Measurements from ENCODE around the gene TTC23. TPM values are rescaled to one million over a fixed set of nuclear protein-coding genes. Genes with fewer than 3 reads are reported as not detected.

The TTC23 gene
- total RNA-seq, 1 experiment from 2014 or later, result 18.1 TPM

GRCh38 chr15:99103279-99103678 lies 146.1 kb downstream of the TTC23 start:
- DNase-seq (ENCODE audit: low read depth), result no peak
- in situ Hi-C loops (cut with HindIII; ENCODE audit: low pct_unique_long_range_greater_than_20kb, low sequenced_read_pairs), result no loop called here

- in situ Hi-C loops (cut with HindIII; ENCODE audit: low pct_unique_long_range_greater_than_20kb, low sequenced_read_pairs), result no loop called here
- no peak for DNase-seq (ENCODE audit: low read depth)
Observed at GRCh38 chr15:99102332-99103235, 146.8 kb downstream of the TTC23 start.

DNA sequence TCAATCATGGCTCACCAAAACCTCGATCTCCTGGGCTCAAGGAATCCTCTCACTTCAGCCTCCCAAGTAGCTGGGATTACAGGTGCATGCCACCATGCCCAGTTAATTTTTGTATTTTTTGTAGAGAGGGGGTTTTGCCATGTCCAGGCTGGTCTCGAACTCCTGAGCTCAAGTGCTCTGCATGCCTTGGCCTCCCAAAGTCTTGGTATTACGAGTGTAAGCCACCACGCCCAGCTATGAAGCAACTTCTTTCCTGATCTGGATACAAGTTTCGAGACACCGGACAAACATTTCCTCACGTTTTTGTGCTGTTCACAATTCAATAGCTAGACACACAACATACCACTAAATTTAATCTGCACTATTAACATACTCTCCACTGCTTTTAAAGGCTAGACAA lies 147.9 kb downstream of the TTC23 start:
- in situ Hi-C loops (cut with HindIII; ENCODE audit: low pct_unique_long_range_greater_than_20kb, low sequenced_read_pairs), result no loop called here
- DNase-seq (ENCODE audit: low read depth), result no peak

DNA sequence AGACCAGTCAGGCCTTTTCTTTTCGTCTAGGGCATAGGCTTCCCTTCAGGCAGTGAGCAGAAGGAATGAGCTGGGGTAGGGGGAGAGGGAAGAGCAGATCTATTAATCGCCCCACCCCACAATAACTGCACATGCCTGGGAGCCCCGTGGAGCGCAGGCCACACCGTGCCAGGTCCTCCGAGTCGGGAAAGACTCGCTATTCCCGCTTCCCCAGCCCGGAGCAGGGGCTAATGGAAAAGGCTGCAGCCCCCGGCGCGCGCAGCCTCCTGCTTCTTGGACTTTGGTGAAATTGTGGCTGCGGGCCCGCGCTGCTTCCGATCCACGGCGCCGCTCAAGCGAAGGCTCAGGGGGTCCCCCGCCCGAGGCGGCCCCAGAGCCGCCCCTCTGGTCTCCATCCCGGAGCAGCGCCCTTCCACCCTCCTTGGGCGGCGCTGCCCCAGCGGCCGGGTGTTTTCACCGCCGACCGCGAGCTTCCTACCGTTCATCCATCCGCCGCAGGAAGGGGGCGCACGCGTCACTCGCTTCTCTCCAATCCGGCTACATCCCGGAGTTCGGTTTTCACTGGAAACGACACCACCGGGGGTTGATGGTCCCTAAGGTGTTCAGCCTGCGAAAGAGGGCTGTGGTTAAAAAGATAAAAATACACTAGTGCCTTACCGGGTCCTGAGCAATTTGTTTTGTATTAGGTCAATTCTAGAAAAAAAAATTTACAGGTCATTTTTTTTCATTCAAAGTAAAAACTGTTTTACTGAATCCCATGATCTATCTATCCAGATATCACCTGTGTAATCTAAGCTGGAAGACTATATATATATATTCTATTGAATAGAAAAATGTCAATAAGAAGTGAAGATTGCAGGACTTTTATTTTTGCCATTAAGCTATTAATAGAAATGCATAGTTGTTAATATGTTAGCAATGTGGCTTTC lies 148.9 kb downstream of the TTC23 start:
- in situ Hi-C loops (cut with HindIII; ENCODE audit: low pct_unique_long_range_greater_than_20kb, low sequenced_read_pairs), result no loop called here
- DNase-seq (ENCODE audit: low read depth), result peak; percentile 61

GRCh38 chr15:99099661-99100060 lies 149.7 kb downstream of the TTC23 start:
- in situ Hi-C loops (cut with HindIII; ENCODE audit: low pct_unique_long_range_greater_than_20kb, low sequenced_read_pairs), result no loop called here
- no peak for DNase-seq (ENCODE audit: low read depth)

DNA sequence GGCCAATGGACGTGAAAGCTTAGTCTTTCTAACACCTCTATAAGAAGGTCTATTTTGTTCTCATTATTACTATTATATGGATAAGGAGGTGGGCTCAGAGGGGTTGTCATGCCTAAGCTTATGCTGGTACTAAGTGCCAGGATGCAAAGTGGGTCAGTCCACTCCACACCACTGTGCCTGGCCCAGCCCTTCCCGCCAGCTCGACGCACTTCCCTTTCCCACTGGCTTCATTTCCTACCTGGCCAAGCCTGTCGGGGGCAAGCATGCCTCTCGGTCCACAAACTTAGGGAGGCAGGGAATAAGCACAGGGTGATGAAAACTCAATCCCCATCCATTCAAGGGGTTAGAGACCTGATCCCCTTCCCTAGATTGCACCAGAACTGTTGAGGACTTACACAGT lies 150.4 kb downstream of the TTC23 start:
- no peak for DNase-seq (ENCODE audit: low read depth)
- in situ Hi-C loops (cut with HindIII; ENCODE audit: low pct_unique_long_range_greater_than_20kb, low sequenced_read_pairs), result no loop called here

DNA sequence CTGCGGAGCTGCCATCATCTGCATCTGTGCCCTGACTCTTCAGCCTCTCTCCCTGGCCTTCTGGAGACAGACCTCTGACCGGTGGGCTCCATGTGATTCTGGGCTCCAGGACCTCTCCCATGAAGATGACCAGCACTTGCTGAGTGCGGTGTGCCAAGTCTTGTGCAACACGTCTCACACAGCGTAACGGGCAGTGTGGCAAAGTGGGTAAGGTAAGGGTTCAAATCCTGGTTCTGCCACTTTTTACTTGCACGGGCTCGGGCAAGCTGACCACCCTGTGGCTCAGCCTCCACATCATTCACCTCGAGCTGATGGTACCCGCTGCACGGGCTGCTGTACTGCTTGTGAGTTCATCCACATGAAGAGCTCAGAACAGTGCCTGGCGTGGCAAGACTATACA lies 151.0 kb downstream of the TTC23 start:
- no peak for DNase-seq (ENCODE audit: low read depth)
- in situ Hi-C loops (cut with HindIII; ENCODE audit: low pct_unique_long_range_greater_than_20kb, low sequenced_read_pairs), result no loop called here

GRCh38 chr15:99097441-99098410 lies 151.7 kb downstream of the TTC23 start:
- no peak for DNase-seq (ENCODE audit: low read depth)
- in situ Hi-C loops (cut with HindIII; ENCODE audit: low pct_unique_long_range_greater_than_20kb, low sequenced_read_pairs), result no loop called here

- no peak for DNase-seq (ENCODE audit: low read depth)
- in situ Hi-C loops (cut with HindIII; ENCODE audit: low pct_unique_long_range_greater_than_20kb, low sequenced_read_pairs), result no loop called here
Observed at GRCh38 chr15:99096894-99097426, 152.4 kb downstream of the TTC23 start.

DNA sequence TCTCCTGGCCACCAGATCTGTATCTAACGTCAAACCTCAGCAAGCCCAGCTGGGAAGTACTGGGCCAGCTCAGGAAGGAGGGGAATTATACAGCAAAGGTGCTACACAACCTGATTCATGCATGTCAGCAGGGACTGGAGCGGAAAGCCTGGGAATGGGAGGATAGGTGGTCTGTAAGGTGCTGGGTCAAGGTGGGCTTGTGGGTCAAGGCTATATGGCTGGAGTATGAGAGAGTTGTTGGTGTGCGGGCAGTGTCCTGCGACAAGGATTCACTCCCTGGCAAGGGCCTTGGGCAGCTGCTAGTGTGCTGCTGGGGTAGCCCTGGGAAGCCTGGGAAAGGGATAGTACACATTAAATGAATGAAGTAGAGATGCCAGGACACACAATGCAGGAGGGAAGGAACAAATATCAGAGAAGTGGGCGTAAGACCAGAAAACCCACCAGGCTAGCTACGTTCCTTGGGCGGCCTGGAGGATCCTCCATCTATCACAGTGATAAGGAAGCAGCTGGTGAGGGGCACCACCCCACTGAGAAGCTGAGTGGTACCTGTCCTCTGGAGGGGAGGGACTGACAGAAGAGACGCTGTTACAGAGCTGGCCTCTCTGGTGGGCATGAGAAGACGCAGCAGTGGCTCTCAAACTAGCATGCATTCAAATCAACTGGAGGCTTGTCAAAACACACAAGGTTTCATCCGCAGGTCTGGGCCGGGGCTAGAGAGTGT lies 153.0 kb downstream of the TTC23 start:
- no peak for DNase-seq (ENCODE audit: low read depth)
- in situ Hi-C loops (cut with HindIII; ENCODE audit: low pct_unique_long_range_greater_than_20kb, low sequenced_read_pairs), result no loop called here

DNA sequence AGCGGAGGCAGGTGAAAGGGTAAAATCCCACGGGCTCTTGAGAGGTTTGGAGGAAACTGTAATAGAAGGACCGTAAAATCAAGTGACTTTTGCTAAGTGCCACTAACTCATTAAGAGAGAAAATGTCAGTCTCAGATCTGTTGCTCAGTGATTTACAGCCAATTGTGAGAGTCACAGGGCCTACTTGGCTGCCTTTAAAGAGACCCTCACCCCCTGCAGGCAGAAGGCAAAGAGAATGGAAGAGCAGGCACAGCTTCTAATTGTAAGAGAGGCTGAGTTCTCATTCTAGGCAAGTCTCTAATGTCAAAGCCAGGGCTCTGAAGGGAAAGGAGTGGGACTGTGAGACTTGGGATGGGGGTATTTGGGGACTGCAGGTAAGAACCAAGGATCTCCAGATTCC lies 153.8 kb downstream of the TTC23 start:
- in situ Hi-C loops (cut with HindIII; ENCODE audit: low pct_unique_long_range_greater_than_20kb, low sequenced_read_pairs), result no loop called here
- no peak for DNase-seq (ENCODE audit: low read depth)

- in situ Hi-C loops (cut with HindIII; ENCODE audit: low pct_unique_long_range_greater_than_20kb, low sequenced_read_pairs), result no loop called here
- no peak for DNase-seq (ENCODE audit: low read depth)
Observed at GRCh38 chr15:99092554-99093172, 156.7 kb downstream of the TTC23 start.

- in situ Hi-C loops (cut with HindIII; ENCODE audit: low pct_unique_long_range_greater_than_20kb, low sequenced_read_pairs), result no loop called here
Observed at GRCh38 chr15:99090938-99091337, 158.4 kb downstream of the TTC23 start.

GRCh38 chr15:99090011-99090699 lies 159.2 kb downstream of the TTC23 start:
- in situ Hi-C loops (cut with HindIII; ENCODE audit: low pct_unique_long_range_greater_than_20kb, low sequenced_read_pairs), result no loop called here
- no peak for DNase-seq (ENCODE audit: low read depth)

More at GRCh38 chr15:99090938-99091337, 158.4 kb downstream of the TTC23 start:
- no peak for DNase-seq (ENCODE audit: low read depth)

DNA sequence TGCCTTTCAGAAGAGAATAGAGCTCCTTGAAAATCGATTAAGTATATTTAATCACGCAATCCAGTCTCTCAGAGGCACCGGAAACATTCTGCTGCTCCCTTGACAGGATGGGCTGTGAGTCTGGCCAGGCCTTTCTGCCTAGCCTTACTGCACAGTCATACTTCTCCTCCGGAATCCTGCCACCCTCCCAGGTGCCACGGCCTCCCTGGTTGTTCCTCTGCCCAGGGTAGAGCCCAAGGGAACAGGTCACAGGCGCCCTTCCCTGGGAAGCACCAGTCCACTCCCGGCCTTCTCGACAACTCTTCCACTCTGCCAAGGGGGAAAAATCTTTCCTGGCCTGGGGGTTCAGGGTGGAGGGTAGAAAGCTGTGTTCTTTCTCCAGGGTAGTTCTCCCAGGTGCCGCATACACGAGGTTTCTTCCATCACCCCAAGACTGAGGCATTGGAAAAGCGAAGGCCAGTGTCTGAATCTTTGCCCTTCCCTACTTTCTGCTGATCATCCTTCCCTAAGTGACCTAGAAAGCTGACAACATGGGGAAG lies 161.9 kb downstream of the TTC23 start:
- in situ Hi-C loops (cut with HindIII; ENCODE audit: low pct_unique_long_range_greater_than_20kb, low sequenced_read_pairs), result no loop called here

DNA sequence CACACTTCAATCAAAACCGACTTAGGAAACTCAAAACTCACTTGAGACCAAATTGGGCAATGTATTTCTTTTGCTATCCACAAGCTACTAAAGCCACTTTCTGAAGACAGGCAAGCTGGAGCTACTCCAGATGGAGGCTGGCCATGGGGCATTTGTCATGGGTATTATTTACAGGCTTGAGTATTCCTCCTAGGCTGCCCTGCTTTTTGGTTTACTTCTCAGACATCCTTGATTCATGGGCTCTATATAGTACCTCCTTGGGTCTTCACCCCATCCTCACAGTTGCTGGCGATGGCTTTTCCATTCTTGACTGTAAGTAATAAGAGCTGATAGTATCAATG lies 163.1 kb downstream of the TTC23 start:
- DNase-seq (ENCODE audit: low read depth), result no peak
- in situ Hi-C loops (cut with HindIII; ENCODE audit: low pct_unique_long_range_greater_than_20kb, low sequenced_read_pairs), result no loop called here

More for the DNA sequence above, 161.9 kb downstream of the TTC23 start:
- DNase-seq (ENCODE audit: low read depth), result no peak

Data from Caki2 (cell line).